Left lung (tissue), 10 donors: ENCODE data around the gene SWAP70. TPM values are rescaled to one million over a fixed set of nuclear protein-coding genes. Genes with fewer than 3 reads are reported as not detected.

ENCODE experiments used
- ATAC-seq: fragments of 200-7000 bp; cut with Tn5 transposase; one replicate; pipeline ENCODE4 v1.9.1; 2020; ENCODE audit warnings: moderate library complexity
- DNase-seq, 4 donors: peaks; one replicate each; pipeline ENCODE4 v3.0.0-alpha.2; 2013 to 2020
- H3K27ac ChIP-seq, 2 donors: fragments of 200-600 bp; sonication (generic) in 1 of 2; one replicate each; pipeline versions ENCODE4 v1.5.0 to v1.8.0; 2020 to 2021
- H3K27me3 ChIP-seq, 2 donors: fragments of 200-600 bp; sonication (generic) in 1 of 2; one replicate each; pipeline versions ENCODE4 v1.5.0 to v1.8.0; 2020 to 2021
- H3K36me3 ChIP-seq, 2 donors: fragments of 200-600 bp; sonication (generic) in 1 of 2; one replicate each; pipeline versions ENCODE4 v1.5.0 to v1.8.0; 2020 to 2021
- H3K4me1 ChIP-seq, 2 donors: fragments of 200-600 bp; one replicate each; pipeline ENCODE4 v1.8.0; 2021
- H3K4me3 ChIP-seq, 2 donors: fragments of 200-600 bp; sonication (generic) in 1 of 2; one replicate each; pipeline versions ENCODE4 v1.5.0 to v1.8.0; 2020 to 2021; ENCODE audit warnings: mild to moderate bottlenecking in 1 of 2
- H3K9me3 ChIP-seq, 2 donors: fragments of 200-600 bp; sonication (generic) in 1 of 2; one replicate each; pipeline versions ENCODE4 v1.5.0 to v1.8.0; 2020 to 2021
- intact Hi-C, 2 donors: fragments of 100-400 bp; cut with DNase I; formaldehyde crosslinking; loops; one replicate each; pipeline versions ENCODE4 v1.11.2 to v1.14.2; 2022
- polyA plus RNA-seq, 6 donors: library from polyadenylated mRNA; unstranded; fragments of 120-200 nt; gene quantifications; one replicate each; pipeline ENCODE4 v1.2.1, GENCODE V29; 2013; ENCODE audit not compliant: insufficient read length in 6 of 6
- total RNA-seq, 2 donors: library from RNA; stranded (reverse); fragmentation: NEBNext Ultra II Directional; extraction: Animal tissue kit (Norgen Biotek cat#: 25700); gene quantifications; one replicate each; pipeline ENCODE4 v1.2.1, GENCODE V29; 2021
- TF ChIP-seq, protein P1 (sequence below), 2 donors: fragments of 200-600 bp; sonication (generic) in 1 of 2; IDR thresholded peaks; one replicate each; pipeline versions ENCODE4 v1.5.0 to v1.8.0; 2021; ENCODE audit warnings: antibody characterized with exemption in 2 of 2
- donor health status: DM: no; HTN: yes; CAD: no.
- donor health status: DM: no; HTN: no; CAD: no.

Gene SWAP70
- total and polyA plus RNA-seq, 8 donors: 20.5 to 50.8 (median 26.1) TPM

- TF ChIP-seq, protein P1, sequence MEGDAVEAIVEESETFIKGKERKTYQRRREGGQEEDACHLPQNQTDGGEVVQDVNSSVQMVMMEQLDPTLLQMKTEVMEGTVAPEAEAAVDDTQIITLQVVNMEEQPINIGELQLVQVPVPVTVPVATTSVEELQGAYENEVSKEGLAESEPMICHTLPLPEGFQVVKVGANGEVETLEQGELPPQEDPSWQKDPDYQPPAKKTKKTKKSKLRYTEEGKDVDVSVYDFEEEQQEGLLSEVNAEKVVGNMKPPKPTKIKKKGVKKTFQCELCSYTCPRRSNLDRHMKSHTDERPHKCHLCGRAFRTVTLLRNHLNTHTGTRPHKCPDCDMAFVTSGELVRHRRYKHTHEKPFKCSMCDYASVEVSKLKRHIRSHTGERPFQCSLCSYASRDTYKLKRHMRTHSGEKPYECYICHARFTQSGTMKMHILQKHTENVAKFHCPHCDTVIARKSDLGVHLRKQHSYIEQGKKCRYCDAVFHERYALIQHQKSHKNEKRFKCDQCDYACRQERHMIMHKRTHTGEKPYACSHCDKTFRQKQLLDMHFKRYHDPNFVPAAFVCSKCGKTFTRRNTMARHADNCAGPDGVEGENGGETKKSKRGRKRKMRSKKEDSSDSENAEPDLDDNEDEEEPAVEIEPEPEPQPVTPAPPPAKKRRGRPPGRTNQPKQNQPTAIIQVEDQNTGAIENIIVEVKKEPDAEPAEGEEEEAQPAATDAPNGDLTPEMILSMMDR (IDR thresholded peaks at IDR 0.05): no peak
- H3K4me1 ChIP-seq: no peaks in the 10 kb centered on the region
- no peak overlapping the region for H3K27ac ChIP-seq
- H3K4me3 ChIP-seq: no peak overlapping the region
- H3K27me3 ChIP-seq: no peaks in the 10 kb centered on the region
- H3K9me3 ChIP-seq: no peaks in the 10 kb centered on the region
- no peaks in the 10 kb centered on the region for H3K36me3 ChIP-seq
- intact Hi-C loops: loop anchor here in 1 of 2 donors (10.0 kb wide), 1 partner anchor 185 kb away; no protein-coding TSS in a partner anchor
- no peak for DNase-seq
- ATAC-seq: no peak
These were observed 105.7 kb downstream of the SWAP70 start for GRCh38 chr11:9769621-9770020.

GRCh38 chr11:9771071-9771511 lies 107.2 kb downstream of the SWAP70 start:
- H3K27ac ChIP-seq: no peak overlapping the region
- no peaks in the 10 kb centered on the region for H3K27me3 ChIP-seq
- no peaks in the 10 kb centered on the region for H3K4me1 ChIP-seq
- H3K9me3 ChIP-seq: no peaks in the 10 kb centered on the region
- intact Hi-C loops: no loop called here
- no peak for DNase-seq
- ATAC-seq: no peak
- no peak overlapping the region for H3K4me3 ChIP-seq
- no peaks in the 10 kb centered on the region for H3K36me3 ChIP-seq
- TF ChIP-seq, protein P1 (IDR thresholded peaks at IDR 0.05): no peak

- Histone ChIP-seq H3K27me3 (no peaks in the 10 kb centered on the region), H3K4me3 (no peak overlapping the region), H3K4me1 (no peaks in the 10 kb centered on the region), H3K27ac (no peak overlapping the region), H3K36me3 (peaks cover 0 to under 1% of the 10 kb centered on the region in 2 donors), H3K9me3 (no peaks in the 10 kb centered on the region)
- ATAC-seq: no peak
- DNase-seq: no peak
- TF ChIP-seq, protein P1 (IDR thresholded peaks at IDR 0.05): no peak
- intact Hi-C loops: no loop called here
These were observed 108.3 kb downstream of the SWAP70 start for GRCh38 chr11:9772218-9772617.

DNA sequence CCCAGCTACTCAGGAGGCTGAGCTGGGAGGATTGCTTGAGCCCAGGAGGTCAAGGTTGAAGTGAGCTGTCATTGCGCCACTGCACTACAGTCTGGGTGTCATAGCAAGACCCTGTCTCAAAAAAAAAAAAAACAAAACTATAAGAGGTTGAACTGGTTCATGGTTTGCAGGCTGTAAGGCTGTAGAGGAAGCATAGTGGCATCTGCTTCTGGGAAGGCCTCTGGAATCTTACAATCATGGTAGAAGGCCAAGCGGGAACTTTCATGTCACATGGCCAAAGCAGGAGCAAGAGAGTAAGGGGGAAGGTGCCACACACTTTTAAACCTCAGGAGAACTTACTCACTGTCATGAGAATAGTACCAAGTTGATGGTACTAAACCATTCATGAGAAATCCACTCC lies 109.6 kb downstream of the SWAP70 start:
- TF ChIP-seq, protein P1 (IDR thresholded peaks at IDR 0.05): no peak
- H3K27ac ChIP-seq: no peak overlapping the region
- no peaks in the 10 kb centered on the region for H3K27me3 ChIP-seq
- intact Hi-C loops: no loop called here
- H3K36me3 ChIP-seq: peaks cover 0 to 7% of the 10 kb centered on the region in 2 donors
- no peak overlapping the region for H3K4me3 ChIP-seq
- DNase-seq (no peak), ATAC-seq (no peak)
- no peaks in the 10 kb centered on the region for H3K4me1 ChIP-seq
- no peaks in the 10 kb centered on the region for H3K9me3 ChIP-seq

- Histone ChIP-seq H3K36me3 (peaks cover 0 to 7% of the 10 kb centered on the region in 2 donors), H3K9me3 (no peaks in the 10 kb centered on the region), H3K4me1 (no peaks in the 10 kb centered on the region), H3K4me3 (no peak overlapping the region), H3K27me3 (no peaks in the 10 kb centered on the region), H3K27ac (no peak overlapping the region)
- DNase-seq (no peak), ATAC-seq (no peak)
- TF ChIP-seq, protein P1 (IDR thresholded peaks at IDR 0.05): no peak
- intact Hi-C loops: no loop called here
These were observed 110.2 kb downstream of the SWAP70 start for GRCh38 chr11:9774109-9774508.
